C4-2B (cell line): ENCODE measurements around the gene ACOT2.
A peak's percentile ranks its signal among the peaks of the same experiment; 100 is the strongest.
"Not testable (repeated sequence)": the region's sequence is repeated elsewhere in the genome, so short reads cannot be mapped to it uniquely, and the experiment has no call there.

ENCODE experiments used
- H3K27ac ChIP-seq: fragments of 450-650 bp; 2 replicates; pipeline ENCODE4 v1.5.1; 2017
- ZFX ChIP-seq: fragments of 450-650 bp; IDR thresholded peaks from 2 replicates; pipeline ENCODE4 v1.6.1; 2017
- TF ChIP-seq, protein P1 (sequence below): fragments of 450-650 bp; conservative IDR thresholded peaks from 2 replicates; pipeline ENCODE4 v1.5.1; 2017; ENCODE audit warnings: mild to moderate bottlenecking

Gene ACOT2, protein sequence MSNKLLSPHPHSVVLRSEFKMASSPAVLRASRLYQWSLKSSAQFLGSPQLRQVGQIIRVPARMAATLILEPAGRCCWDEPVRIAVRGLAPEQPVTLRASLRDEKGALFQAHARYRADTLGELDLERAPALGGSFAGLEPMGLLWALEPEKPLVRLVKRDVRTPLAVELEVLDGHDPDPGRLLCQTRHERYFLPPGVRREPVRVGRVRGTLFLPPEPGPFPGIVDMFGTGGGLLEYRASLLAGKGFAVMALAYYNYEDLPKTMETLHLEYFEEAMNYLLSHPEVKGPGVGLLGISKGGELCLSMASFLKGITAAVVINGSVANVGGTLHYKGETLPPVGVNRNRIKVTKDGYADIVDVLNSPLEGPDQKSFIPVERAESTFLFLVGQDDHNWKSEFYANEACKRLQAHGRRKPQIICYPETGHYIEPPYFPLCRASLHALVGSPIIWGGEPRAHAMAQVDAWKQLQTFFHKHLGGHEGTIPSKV

DNA sequence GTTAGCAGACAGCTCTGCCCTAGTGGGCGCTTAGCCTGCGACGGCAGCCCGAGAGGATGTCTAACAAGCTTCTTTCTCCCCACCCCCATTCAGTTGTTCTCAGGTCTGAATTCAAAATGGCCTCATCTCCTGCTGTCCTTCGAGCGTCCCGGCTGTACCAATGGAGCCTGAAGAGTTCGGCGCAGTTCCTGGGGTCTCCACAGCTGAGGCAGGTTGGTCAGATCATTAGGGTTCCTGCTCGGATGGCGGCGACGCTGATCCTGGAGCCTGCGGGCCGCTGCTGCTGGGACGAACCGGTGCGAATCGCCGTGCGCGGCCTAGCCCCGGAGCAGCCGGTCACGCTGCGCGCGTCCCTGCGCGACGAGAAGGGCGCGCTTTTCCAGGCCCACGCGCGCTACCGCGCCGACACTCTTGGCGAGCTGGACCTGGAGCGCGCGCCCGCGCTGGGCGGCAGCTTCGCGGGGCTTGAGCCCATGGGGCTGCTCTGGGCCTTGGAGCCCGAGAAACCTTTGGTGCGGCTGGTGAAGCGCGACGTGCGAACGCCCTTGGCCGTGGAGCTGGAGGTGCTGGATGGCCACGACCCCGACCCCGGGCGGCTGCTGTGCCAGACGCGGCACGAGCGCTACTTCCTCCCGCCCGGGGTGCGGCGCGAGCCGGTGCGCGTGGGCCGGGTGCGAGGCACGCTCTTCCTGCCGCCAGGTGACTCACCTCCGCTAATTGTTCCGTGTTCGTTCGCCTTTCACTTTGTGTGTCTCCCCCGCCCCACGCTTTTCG is at the start of gene ACOT2:
Gene ACOT2, plus strand, starts transcription at position 29 of the 774 bp plus-strand sequence. Its CDS starts 28 bp downstream, at position 57.
- peak within 1 kb of the TSS; percentile 88 for H3K27ac ChIP-seq
- TF ChIP-seq ZFX, result peak; percentile 95

DNA sequence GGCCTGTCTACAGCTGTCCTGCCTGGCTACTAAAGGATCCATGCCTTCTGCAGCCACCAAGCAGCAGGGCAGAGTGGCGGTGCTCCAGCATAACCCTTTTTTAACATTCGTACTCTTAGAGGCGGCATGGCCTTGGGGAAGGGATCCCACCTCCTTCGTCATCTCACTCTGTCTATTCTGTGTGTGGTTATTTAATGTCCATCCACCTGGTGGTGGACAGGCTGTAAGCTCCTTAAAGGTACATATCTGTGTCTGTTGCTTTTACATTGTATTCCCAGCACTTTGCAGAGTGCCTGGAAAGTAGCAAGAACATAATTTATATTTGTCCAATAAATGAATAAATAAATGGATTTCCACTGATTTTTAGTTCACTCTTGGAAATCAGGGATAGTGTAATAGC is 47.8 kb upstream of the ACOT2 start:
- no peak overlapping the region for H3K27ac ChIP-seq
- no peak for TF ChIP-seq ZFX
- TF ChIP-seq, protein P1, sequence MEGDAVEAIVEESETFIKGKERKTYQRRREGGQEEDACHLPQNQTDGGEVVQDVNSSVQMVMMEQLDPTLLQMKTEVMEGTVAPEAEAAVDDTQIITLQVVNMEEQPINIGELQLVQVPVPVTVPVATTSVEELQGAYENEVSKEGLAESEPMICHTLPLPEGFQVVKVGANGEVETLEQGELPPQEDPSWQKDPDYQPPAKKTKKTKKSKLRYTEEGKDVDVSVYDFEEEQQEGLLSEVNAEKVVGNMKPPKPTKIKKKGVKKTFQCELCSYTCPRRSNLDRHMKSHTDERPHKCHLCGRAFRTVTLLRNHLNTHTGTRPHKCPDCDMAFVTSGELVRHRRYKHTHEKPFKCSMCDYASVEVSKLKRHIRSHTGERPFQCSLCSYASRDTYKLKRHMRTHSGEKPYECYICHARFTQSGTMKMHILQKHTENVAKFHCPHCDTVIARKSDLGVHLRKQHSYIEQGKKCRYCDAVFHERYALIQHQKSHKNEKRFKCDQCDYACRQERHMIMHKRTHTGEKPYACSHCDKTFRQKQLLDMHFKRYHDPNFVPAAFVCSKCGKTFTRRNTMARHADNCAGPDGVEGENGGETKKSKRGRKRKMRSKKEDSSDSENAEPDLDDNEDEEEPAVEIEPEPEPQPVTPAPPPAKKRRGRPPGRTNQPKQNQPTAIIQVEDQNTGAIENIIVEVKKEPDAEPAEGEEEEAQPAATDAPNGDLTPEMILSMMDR, result no peak

DNA sequence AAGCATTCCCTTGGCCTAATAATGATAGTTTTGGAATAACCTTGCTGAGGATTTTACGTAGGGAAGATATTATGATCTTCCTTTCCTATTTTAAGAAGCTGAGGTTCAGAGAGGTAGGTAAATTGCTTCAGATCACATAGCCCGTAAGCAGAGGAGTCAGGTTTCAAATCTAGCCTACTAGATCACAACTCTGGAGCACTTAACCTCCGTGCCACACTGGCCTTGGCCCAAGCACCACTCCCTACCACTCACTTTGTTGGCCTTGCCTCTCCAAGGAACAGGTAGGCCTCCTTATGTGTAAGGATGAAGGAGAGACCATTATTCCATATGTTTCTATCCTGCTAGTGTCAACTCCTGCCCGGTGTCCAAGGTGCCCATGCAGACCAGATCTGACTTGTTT is 44.5 kb upstream of the ACOT2 start:
- TF ChIP-seq, protein P1, result no peak
- TF ChIP-seq ZFX, result no peak
- H3K27ac ChIP-seq, result no peak overlapping the region

DNA sequence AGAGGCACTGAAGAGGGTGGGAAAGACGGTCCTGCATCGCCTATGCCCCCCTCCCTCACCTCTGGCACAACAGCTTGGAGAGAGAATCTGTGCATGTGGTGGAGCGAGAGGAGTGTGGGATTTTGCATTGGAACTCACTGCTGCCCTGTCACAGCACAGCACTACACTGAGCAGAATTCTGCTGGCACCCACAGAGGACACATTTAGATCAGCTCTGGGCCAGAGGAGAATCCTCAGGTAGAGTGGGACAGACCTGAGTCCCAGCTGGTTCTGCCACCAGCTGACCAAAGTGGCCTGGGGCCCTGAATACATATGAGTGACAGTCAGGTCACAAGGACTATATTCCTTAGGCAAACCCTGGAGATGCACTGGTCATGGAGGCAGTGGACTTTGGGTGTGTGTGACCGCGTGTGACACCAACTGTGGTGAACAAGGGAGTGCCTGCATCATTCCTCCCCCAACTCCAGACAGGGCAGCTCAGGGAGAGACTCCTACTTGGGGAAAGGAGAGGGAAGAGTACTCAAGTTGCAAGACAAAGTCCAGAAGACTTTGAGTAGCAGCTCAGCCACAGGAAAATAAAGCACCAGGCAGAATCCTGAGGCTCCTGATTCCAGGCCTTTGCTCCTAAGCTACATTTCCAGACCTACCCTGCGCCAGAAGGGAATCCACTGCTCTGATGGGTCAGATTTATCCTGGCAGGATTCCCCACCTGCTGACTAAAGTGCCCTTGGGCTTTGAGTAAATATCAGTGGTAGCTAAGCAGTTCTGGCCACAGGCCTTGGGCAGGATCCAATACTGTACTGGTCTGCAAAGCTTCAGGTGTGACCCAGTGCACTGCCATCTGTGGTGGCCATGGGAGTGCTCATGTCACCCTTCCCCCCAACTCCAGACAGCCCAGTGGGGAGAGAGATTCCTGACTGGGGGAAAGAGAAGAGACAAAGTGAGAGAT is 42.7 kb upstream of the ACOT2 start:
- H3K27ac ChIP-seq, result peak overlapping the region; percentile 65
- peak; percentile 33; the same call in 1 of the 2 replicates for TF ChIP-seq ZFX
- TF ChIP-seq, protein P1, result no peak

DNA sequence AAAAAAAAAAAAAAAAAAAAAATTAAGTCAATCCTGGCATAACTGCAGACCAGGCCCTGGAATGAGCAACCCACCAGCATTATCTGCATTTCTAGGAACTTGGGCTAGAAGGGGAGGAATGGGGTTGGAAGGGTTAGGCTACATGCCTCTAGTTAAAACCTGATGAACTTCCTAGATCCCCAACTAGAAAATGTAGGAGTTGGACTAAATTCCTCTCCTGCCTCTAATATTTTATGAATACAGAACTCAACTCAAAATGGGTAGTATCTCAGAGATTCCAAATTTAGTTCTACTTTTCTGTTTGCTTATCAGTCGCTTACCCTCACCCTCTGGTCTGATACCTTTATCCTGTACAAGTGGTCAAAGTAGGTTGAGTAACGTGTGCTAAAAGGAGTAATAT is 39.7 kb upstream of the ACOT2 start:
- not testable (repeated sequence) for H3K27ac ChIP-seq

DNA sequence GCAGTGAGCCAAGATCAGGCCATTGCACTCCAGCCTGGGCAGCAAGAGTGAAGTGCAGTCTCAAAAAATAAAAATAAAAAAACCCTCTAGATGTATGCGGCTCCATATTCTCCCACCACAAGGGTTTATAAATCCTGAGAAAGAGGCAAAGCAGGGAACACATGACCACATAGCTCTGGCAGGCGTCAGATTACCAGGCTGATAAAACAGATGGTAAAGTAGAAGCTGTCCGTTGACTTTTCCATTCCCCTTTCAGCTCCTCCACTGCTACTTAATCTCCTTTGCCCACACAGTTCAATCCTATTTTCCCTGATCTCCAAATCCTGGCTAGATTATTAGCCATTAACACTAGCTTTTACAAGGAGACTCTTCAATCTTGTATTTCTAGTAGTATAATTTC is 37.0 kb upstream of the ACOT2 start:
- H3K27ac ChIP-seq, result not testable (repeated sequence)

DNA sequence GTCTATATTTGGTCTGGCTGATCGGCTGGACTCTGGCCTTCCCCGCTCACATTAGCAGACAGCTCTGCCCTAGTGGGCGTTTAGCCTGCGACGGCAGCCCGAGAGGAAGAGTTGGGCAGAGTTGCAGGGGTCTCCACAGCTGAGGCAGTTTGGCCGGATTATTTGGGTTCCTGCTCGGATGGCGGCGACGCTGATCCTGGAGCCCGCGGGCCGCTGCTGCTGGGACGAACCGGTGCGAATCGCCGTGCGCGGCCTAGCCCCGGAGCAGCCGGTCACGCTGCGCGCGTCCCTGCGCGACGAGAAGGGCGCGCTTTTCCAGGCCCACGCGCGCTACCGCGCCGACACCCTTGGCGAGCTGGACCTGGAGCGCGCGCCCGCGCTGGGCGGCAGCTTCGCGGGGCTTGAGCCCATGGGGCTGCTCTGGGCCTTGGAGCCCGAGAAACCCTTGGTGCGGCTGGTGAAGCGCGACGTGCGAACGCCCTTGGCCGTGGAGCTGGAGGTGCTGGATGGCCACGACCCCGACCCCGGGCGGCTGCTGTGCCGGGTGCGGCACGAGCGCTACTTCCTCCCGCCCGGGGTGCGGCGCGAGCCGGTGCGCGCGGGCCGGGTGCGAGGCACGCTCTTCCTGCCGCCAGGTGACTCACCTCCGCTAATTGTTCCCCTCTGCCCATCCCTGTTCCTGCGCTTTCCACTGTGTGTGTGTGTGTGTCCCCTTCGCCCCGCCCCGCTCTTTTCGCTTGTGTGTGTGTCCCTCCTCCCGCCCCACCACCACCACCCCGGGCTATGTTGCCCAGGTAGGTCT is 31.6 kb upstream of the ACOT2 start:
- H3K27ac ChIP-seq, result not testable (repeated sequence)

DNA sequence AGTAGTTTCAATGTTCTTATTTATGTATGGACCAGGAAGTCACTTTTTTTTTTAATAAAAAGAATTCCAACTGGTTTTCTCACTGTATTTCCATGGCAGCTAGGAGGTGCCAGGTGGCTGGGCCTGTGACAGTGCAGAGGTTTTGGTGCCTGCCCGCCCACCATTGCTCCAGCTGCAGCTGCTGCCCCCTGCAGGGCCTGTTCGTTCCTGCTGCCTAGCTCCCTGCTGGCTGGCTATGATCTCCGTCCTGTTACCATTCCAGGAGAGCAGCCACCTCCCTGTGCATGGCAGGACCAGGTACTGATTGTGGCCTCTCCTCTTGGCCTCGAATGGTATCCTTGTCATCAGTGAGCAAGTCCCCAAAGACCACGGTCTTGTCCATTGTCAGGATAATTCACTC is 30.0 kb upstream of the ACOT2 start:
- TF ChIP-seq, protein P1, result peak; percentile 80
- not testable (repeated sequence) for H3K27ac ChIP-seq

DNA sequence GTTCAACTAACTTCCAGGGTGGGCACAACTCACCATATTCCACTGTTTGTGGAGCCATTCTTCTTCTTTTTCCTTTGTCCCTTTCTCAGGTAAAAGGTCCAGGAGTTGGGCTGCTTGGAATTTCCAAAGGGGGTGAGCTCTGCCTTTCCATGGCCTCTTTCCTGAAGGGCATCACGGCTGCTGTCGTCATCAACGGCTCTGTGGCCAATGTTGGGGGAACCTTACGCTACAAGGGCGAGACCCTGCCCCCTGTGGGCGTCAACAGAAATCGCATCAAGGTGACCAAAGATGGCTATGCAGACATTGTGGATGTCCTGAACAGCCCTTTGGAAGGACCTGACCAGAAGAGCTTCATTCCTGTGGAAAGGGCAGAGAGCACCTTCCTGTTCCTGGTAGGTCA is 26.1 kb upstream of the ACOT2 start:
- not testable (repeated sequence) for H3K27ac ChIP-seq

DNA sequence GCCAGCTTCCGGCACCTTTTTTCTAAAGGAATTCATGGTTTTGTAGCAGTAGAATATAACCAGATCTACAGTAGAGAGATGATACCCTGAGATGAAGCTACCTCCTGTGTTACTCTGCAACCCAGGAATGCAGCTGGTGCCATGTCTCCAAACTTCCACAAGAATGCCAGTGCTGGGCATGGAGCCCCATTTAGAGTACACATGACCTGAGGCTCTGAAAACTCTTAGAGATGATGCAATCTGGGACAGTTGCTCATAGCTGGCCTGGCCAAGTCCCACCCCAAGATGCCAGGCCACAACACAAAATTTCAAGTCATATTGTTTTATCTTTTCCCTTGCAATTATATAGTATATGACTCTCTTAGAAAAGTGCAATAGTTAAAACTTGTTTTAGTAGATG is 23.7 kb upstream of the ACOT2 start:
- not testable (repeated sequence) for H3K27ac ChIP-seq

DNA sequence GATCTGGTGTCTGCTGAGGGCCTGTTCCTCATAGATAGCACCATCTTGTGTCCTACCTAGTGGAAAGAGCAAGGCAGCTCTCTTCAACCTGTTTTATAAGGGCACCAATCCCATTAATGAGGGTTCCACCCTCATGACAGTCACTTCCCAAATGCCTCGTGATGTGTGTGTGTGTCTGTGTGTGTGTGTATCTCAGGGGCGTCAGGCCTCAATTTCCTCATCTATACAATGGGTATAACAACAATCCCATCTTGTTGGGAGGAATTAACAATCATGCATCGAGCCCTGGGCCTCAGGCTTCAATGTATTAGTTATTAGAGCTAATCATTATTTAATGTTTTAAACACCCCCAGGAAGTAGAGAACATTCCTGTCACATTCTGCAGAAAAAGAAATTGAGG is 19.9 kb upstream of the ACOT2 start:
- H3K27ac ChIP-seq, result not testable (repeated sequence)

DNA sequence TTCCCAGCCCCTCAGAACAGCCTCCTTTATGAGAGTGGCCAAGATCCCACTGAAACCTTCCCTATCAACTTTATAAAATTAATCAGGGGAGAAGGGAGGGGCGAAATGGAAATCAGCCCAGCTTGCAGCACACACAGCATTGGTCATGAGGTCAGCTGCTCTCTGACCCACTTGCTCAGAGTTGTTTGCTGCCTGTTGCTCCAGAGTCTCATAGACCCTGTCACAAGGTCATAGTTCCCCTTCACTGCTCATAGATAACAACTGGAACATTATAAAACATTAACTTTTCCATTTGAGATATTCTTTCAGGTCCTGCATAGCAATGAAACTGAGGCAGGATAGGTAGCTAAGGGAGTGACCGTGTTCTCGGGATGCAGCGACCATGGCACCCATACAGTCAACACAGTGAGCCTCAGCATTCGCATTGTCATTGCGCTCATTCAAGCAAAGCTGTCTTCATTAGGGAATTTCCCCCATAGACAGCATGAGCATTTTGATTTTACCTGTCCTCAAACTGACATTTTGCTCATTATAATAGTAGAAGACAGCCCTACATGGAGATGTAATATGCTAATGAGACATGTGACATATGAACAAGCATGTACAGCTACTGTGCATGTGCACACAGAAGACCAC is 19.0 kb upstream of the ACOT2 start:
- not testable (repeated sequence) for H3K27ac ChIP-seq
